ENCODE measurements around the gene SOBP.

The SOBP gene

GRCh38 chr6:107555449-107555848 is 65.5 kb downstream of the SOBP start:
- peak; percentile 53 for DNase-seq

GRCh38 chr6:107556082-107556481 is 66.2 kb downstream of the SOBP start:
- DNase-seq, result no peak

GRCh38 chr6:107557698-107558097 is 67.8 kb downstream of the SOBP start:
- DNase-seq, result no peak

- DNase-seq, result no peak
These were observed 70.7 kb downstream of the SOBP start for GRCh38 chr6:107560657-107561056.

- DNase-seq, result no peak
These were observed 71.4 kb downstream of the SOBP start for GRCh38 chr6:107561306-107561705.

- DNase-seq, result no peak
These were observed 74.0 kb downstream of the SOBP start for GRCh38 chr6:107563694-107564588.

GRCh38 chr6:107564589-107564951 is 74.7 kb downstream of the SOBP start:
- no peak for DNase-seq

GRCh38 chr6:107565165-107565723 is 75.3 kb downstream of the SOBP start:
- no peak for DNase-seq

- DNase-seq, result no peak
These were observed 77.7 kb downstream of the SOBP start for GRCh38 chr6:107567643-107568042.

GRCh38 chr6:107569473-107569872 is 79.6 kb downstream of the SOBP start:
- DNase-seq, result no peak

- DNase-seq, result no peak
These were observed 81.4 kb downstream of the SOBP start for GRCh38 chr6:107571354-107571753.

GRCh38 chr6:107572886-107573285 is 83.0 kb downstream of the SOBP start:
- no peak for DNase-seq

- no peak for DNase-seq
These were observed 84.9 kb downstream of the SOBP start for GRCh38 chr6:107574856-107575255.

- DNase-seq, result no peak
These were observed 86.9 kb downstream of the SOBP start for GRCh38 chr6:107576852-107577251.

- no peak for DNase-seq
These were observed 88.9 kb downstream of the SOBP start for GRCh38 chr6:107578642-107579341.

- DNase-seq, result no peak
These were observed 89.6 kb downstream of the SOBP start for GRCh38 chr6:107579456-107580056.

GRCh38 chr6:107582086-107582485 is 92.2 kb downstream of the SOBP start:
- DNase-seq, result no peak

GRCh38 chr6:107584726-107585125 is 94.8 kb downstream of the SOBP start:
- DNase-seq, result no peak

- DNase-seq, result no peak
These were observed 96.0 kb downstream of the SOBP start for GRCh38 chr6:107585815-107586435.

- DNase-seq, result no peak
These were observed 97.5 kb downstream of the SOBP start for GRCh38 chr6:107587451-107587850.

GRCh38 chr6:107589199-107589598 is 99.3 kb downstream of the SOBP start:
- no peak for DNase-seq

GRCh38 chr6:107589934-107590333 is 100.0 kb downstream of the SOBP start:
- DNase-seq, result no peak

GRCh38 chr6:107590378-107590777 is 100.5 kb downstream of the SOBP start:
- no peak for DNase-seq

Measured in NCI-H2081 treated with DMSO at 0.1 percent for 48 hours (cell line).